Measurements from ENCODE around the gene WIPF2.
"Not testable (repeated sequence)": the region's sequence is repeated elsewhere in the genome, so short reads cannot be mapped to it uniquely, and the experiment has no call there.

WIPF2 gene

DNA sequence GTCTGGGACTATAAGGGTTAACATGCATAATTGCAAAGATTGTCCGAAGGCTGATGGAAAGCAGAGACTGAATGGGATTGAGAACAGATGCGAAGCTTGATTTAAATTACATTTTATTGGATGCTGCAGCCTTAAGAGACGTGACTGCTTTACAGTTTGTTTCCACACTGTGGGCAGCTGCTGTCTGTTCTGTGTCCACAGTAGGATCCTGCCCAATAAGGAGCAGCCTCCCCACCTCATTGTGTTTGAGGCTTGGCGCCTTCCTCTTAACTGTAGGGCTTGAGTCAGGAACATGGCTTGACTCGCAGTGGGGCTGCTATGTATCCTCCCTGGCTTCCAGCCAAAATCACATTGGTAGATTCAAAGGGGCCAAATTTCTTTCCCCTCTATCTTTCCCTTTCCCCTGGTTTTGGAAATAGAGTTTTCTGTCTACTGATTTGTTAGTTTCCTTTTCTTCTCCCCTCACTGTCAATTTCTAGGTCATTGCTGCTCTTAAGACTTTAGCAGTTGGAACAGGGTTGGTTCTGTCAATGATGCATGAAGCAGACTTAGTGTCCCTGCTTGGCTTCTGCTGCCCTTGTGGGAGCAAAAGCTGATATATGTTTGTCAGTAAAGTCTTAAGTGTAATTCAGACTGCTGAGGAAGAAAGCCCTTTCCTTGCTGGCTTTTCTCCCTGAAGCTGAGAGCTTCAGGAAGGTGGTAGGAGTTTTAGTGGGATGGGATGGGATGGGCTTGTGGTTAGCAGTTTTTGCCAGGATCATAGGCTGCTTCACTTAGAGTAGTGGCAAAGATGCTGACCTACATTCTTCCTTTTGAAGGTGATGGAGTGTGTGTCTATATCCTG lies 84.8 kb downstream of the WIPF2 start:
- Histone ChIP-seq H3K4me3 (ENCODE audit: low read depth in 1 of 2, low read length in 2 of 2) (no peak overlapping the region), H3K4me2 (ENCODE audit: insufficient read depth, low read length) (no peak overlapping the region), H3K27me3 (ENCODE audit: insufficient read depth, low read length, poor library complexity) (no peaks in the 10 kb centered on the region), H3K9ac (ENCODE audit: low read depth, low read length) (no peak overlapping the region), H2AFZ (ENCODE audit: low read depth, low read length) (no peak overlapping the region), H3K36me3 (ENCODE audit: insufficient read depth, low read length) (peaks cover 57% of the 10 kb centered on the region), H4K20me1 (ENCODE audit: insufficient read depth, low read length) (peaks cover 17% of the 10 kb centered on the region; the same call in 1 of the 2 replicates), H3K9me3 (ENCODE audit: insufficient read depth, low read length, severe bottlenecking) (no peaks in the 10 kb centered on the region), H3K27ac (ENCODE audit: low read length) (no peak overlapping the region), H3K4me1 (ENCODE audit: insufficient read depth, low read length) (peaks cover 19% of the 10 kb centered on the region), H3K79me2 (ENCODE audit: insufficient read depth, low read length) (no peaks in the 10 kb centered on the region)
- no peak for TF ChIP-seq EZH2 (IDR thresholded peaks at IDR 0.05; ENCODE audit: borderline replicate concordance, low read depth, low read length, severe bottlenecking)
- TF ChIP-seq, protein P1, sequence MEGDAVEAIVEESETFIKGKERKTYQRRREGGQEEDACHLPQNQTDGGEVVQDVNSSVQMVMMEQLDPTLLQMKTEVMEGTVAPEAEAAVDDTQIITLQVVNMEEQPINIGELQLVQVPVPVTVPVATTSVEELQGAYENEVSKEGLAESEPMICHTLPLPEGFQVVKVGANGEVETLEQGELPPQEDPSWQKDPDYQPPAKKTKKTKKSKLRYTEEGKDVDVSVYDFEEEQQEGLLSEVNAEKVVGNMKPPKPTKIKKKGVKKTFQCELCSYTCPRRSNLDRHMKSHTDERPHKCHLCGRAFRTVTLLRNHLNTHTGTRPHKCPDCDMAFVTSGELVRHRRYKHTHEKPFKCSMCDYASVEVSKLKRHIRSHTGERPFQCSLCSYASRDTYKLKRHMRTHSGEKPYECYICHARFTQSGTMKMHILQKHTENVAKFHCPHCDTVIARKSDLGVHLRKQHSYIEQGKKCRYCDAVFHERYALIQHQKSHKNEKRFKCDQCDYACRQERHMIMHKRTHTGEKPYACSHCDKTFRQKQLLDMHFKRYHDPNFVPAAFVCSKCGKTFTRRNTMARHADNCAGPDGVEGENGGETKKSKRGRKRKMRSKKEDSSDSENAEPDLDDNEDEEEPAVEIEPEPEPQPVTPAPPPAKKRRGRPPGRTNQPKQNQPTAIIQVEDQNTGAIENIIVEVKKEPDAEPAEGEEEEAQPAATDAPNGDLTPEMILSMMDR (IDR thresholded peaks at IDR 0.05; ENCODE audit: borderline replicate concordance, extremely low read depth, low read length, poor library complexity, severe bottlenecking), result no peak
- ATAC-seq (ENCODE audit: insufficient read depth, low read depth), result no peak
- DNase-seq, result no peak

DNA sequence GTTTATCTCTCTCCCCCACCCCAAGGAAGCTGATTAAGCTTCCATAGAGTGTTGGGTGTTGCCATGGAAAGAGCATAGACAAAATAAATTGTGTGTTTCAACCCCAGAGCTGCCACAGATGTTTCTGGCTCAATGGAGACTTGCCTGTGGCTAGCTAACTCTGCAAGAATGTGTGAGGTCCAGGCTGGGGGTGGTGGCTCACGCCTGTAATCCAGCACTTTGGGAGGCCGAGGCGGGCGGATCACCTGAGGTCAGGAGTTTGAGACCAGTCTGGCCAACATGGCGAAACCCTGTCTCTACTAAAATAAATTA lies 85.4 kb downstream of the WIPF2 start:
- not testable (repeated sequence) for ATAC-seq (ENCODE audit: insufficient read depth, low read depth); H3K4me2 ChIP-seq (ENCODE audit: insufficient read depth, low read length); DNase-seq; H2AFZ ChIP-seq (ENCODE audit: low read depth, low read length); H3K4me3 ChIP-seq (ENCODE audit: low read depth in 1 of 2, low read length in 2 of 2); H3K27ac ChIP-seq (ENCODE audit: low read length); H3K9me3 ChIP-seq (ENCODE audit: insufficient read depth, low read length, severe bottlenecking); H3K27me3 ChIP-seq (ENCODE audit: insufficient read depth, low read length, poor library complexity); H3K79me2 ChIP-seq (ENCODE audit: insufficient read depth, low read length); H3K9ac ChIP-seq (ENCODE audit: low read depth, low read length)
- peaks cover 22% of the 10 kb centered on the region; the same call in 1 of the 2 replicates for H4K20me1 ChIP-seq (ENCODE audit: insufficient read depth, low read length)
- peaks cover 51% of the 10 kb centered on the region for H3K36me3 ChIP-seq (ENCODE audit: insufficient read depth, low read length)
- H3K4me1 ChIP-seq (ENCODE audit: insufficient read depth, low read length), result peaks cover 19% of the 10 kb centered on the region

DNA sequence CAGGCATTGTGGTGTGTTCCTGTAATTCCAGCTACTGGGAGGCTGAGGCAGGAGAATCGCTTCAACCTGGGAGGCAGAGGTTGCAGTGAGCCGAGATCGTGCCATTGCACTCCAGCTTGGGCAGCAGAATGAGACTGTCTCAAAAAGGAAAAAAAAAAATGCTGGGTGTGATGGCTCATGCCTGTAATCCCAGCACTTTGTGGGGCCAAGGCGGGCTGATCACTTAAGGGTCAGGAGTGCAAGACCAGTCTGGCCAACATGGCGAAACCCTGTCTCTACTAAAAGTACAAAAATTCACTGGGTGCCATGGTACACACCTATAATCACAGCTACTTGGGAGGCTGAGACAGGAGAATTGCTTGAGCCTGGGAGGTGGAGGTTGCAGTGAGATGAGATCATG lies 85.8 kb downstream of the WIPF2 start:
- not testable (repeated sequence) for H3K4me2 ChIP-seq (ENCODE audit: insufficient read depth, low read length); H3K27me3 ChIP-seq (ENCODE audit: insufficient read depth, low read length, poor library complexity); DNase-seq; H3K9ac ChIP-seq (ENCODE audit: low read depth, low read length); H3K27ac ChIP-seq (ENCODE audit: low read length); H2AFZ ChIP-seq (ENCODE audit: low read depth, low read length); H3K4me3 ChIP-seq (ENCODE audit: low read depth in 1 of 2, low read length in 2 of 2); H3K9me3 ChIP-seq (ENCODE audit: insufficient read depth, low read length, severe bottlenecking); H3K79me2 ChIP-seq (ENCODE audit: insufficient read depth, low read length); ATAC-seq (ENCODE audit: insufficient read depth, low read depth)
- Histone ChIP-seq H3K36me3 (ENCODE audit: insufficient read depth, low read length) (peaks cover 48% of the 10 kb centered on the region), H4K20me1 (ENCODE audit: insufficient read depth, low read length) (peaks cover 22% of the 10 kb centered on the region; the same call in 1 of the 2 replicates), H3K4me1 (ENCODE audit: insufficient read depth, low read length) (peaks cover 19% of the 10 kb centered on the region)

DNA sequence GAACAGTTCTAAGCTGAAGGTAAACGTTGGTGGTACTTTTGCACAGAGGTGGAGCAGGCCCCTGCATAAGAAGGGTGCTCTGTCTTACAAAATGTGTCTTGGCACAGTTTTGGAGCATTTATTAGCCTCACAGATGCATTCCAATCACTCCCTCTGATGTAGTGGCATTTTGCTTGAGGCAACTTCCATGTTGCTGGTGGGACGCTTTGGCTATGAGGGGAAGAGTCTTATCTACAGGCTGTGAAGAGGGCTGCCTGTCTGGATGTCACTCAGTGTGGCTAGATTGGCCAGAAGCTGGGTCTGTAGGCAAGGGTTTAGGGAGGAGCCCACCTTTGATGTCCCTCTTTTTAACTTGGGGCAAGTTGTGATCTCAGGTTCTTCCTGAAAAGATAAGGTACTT lies 87.3 kb downstream of the WIPF2 start:
- Histone ChIP-seq H3K4me2 (ENCODE audit: insufficient read depth, low read length) (no peak overlapping the region), H2AFZ (ENCODE audit: low read depth, low read length) (no peak overlapping the region), H3K9me3 (ENCODE audit: insufficient read depth, low read length, severe bottlenecking) (no peaks in the 10 kb centered on the region), H3K36me3 (ENCODE audit: insufficient read depth, low read length) (peaks cover 32% of the 10 kb centered on the region), H3K79me2 (ENCODE audit: insufficient read depth, low read length) (no peaks in the 10 kb centered on the region), H3K27ac (ENCODE audit: low read length) (no peak overlapping the region), H4K20me1 (ENCODE audit: insufficient read depth, low read length) (peaks cover 20% of the 10 kb centered on the region; the same call in 1 of the 2 replicates), H3K4me3 (ENCODE audit: low read depth in 1 of 2, low read length in 2 of 2) (no peak overlapping the region), H3K9ac (ENCODE audit: low read depth, low read length) (no peak overlapping the region), H3K4me1 (ENCODE audit: insufficient read depth, low read length) (peaks cover 19% of the 10 kb centered on the region), H3K27me3 (ENCODE audit: insufficient read depth, low read length, poor library complexity) (no peaks in the 10 kb centered on the region)
- no peak for DNase-seq
- TF ChIP-seq, protein P1 (IDR thresholded peaks at IDR 0.05; ENCODE audit: borderline replicate concordance, extremely low read depth, low read length, poor library complexity, severe bottlenecking), result no peak
- TF ChIP-seq EZH2 (IDR thresholded peaks at IDR 0.05; ENCODE audit: borderline replicate concordance, low read depth, low read length, severe bottlenecking), result no peak
- no peak for ATAC-seq (ENCODE audit: insufficient read depth, low read depth)
